GM19372 (cell line): ENCODE measurements around the gene CFAP58.

Source experiments
- ATAC-seq: cut with Tn5 transposase; IDR thresholded peaks from one replicate; pipeline ENCODE4 v1.9.1; 2021; ENCODE audit warnings: mild to moderate bottlenecking, low read depth, moderate library complexity; ENCODE audit not compliant: unreplicated experiment

The CFAP58 gene

GRCh38 chr10:104333728-104334373 is 19.8 kb upstream of the CFAP58 start:
- ATAC-seq = no peak

- ATAC-seq = no peak
These were observed 19.1 kb upstream of the CFAP58 start for GRCh38 chr10:104334561-104334960.

GRCh38 chr10:104334965-104335650 is 18.5 kb upstream of the CFAP58 start:
- ATAC-seq = no peak

- peak; percentile 3 for ATAC-seq
These were observed 16.7 kb upstream of the CFAP58 start for GRCh38 chr10:104336821-104337467.

- peak; percentile 44 for ATAC-seq
These were observed 16.1 kb upstream of the CFAP58 start for GRCh38 chr10:104337521-104337984.

DNA sequence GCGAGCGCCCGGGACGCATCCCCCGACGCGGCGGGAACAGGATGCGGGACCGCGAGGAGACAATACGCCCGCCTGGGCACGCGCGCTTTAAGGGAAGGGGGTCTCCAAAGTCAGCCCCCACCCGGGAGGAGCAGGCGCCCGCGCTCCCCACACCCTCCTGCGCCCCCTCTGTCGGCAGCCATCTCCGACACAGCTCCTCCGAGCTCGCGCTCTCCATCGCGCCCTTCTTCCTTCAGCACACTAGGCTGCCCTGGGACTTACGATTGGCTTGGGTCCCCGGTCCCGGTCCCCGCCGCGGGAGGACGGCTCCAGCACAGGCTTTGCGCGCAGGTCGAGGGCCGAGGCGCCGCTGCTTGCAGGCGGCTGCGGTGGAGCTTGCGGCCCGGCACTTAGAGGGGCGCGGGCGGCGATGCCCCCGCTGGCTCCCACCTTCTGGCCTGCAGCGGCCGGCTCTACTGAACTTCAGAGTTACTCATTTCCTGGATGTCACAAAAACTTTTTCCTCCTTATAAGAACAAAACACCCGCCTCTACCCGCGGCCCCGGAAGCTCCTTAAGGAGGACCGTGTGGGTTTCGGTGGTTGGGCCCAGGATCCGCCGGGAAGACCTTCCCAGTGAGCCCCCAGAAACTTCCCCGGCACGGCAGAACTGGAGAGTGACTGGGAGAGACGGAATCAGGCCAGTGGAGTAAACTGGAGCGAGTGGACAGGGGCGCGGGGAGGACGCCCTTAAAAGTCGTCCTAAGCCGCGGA is 15.5 kb upstream of the CFAP58 start, which contains the start of gene ITPRIP:
Gene ITPRIP (minus strand): TSS at position 481 of the 751 bp plus-strand sequence. CDS start 22,414 bp downstream, outside the sequence.
- ATAC-seq = peak; percentile 74

DNA sequence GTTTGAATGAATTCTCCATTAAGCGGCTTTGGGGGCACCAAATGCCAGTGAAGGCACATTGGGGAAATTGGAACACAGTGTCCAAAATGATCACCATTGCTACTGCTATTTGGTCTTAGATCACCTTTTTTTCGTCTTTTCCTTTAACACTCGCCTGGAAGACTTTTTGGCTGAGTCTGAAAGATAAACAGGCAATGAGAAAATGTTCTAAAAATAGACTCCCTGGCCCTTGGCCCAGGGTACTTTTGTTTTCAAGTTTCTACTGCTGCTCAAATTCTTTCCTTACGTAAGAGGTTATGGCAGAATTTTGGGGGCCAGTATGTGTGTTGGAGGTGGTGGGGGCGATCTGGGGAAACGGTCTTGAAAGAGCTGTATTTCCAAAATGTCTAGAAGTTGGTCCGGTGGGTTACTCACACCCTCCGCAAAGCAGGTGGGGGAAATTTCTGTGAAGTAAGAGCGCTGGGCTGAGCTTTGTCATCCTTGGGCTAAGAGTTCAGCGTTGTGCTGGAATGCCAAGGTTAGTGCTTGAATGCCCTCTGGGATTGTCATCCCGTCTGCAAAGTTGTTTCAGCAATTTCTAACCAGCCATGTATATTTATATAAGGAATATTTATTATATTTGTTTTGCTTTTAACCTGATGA is 14.0 kb upstream of the CFAP58 start:
- ATAC-seq = no peak

GRCh38 chr10:104340111-104340526 is 13.5 kb upstream of the CFAP58 start:
- no peak for ATAC-seq

DNA sequence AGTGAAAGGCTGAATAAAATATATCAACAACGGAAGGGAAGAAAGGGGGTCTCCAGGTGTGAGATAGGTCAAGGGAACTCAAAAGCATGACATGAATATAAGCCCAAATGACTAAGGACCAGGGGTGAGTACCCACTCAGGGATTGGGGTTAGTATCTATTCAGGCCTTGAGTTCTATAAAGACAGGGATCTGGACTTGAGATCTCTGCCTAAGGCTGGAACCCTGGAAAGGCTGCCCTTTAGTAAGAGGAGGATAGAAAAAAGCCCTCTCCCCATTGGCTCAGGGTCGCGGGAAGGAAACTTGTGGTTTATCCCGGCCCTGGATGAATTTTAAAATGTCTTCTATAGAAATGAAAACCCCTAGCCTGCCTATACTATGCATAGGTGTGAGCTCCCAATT is 13.0 kb upstream of the CFAP58 start:
- ATAC-seq = no peak

DNA sequence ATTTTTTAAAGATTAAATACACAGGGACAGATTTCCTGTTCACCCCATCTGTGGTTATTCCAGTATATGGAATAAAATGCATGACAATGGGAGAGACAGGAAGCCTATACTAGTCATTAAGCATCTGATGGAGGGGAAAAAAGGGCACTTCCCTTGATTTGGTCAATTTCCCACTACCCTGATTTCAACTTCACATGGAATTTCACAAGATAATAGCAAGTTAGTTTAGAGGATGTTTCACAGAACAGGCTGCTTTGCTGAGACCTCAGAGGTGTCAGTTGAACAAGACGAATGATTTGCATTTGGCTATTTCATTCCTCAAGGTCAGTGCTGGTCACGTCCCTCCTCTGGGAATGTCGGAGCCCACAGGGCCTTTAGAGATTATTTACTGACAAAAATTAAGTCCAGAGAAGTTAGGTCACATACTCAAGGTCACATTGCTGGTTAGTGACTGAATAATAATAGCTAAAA is 10.7 kb upstream of the CFAP58 start:
- ATAC-seq = no peak

GRCh38 chr10:104344219-104344618 is 9.4 kb upstream of the CFAP58 start:
- no peak for ATAC-seq

DNA sequence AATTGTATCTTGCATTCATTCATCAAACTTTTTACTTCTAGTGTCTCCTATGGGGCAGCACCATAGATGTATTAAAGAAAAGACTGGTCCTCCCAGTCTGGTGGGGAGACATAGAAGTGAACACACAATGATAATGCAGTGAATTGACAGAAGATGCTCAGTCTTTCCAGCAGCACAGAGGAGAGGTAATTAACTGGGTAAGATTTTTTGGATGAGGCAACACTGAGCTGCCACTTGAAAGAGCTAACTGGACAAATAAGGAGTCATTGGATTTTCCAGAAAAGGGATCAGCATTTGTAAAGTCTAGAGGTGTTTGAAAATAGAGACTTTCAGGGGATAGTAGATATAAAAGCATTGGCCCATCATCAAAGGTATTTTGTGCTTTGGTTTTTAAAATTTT is 8.1 kb upstream of the CFAP58 start:
- ATAC-seq = no peak

GRCh38 chr10:104345941-104346340 is 7.7 kb upstream of the CFAP58 start:
- no peak for ATAC-seq

- ATAC-seq = no peak
These were observed 6.2 kb upstream of the CFAP58 start for GRCh38 chr10:104347295-104348045.

DNA sequence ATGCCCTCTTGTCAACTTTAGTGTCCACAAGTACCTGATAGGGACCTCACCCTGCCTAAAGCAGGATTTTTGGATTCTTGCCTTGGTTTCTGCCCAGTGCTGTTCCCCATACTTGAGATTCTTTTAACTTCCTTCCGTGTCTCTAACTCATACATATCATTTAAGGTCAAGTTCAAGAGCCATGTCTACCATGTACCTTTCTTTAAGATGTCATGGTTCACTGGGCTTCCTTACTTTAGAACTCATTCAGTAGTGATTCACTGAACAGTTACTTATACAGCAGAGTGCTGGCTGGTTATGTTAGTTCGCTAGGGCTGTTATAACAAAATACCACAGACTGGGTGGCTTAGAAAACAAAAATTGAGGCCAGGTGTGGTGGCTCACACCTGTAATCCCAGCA is 5.0 kb upstream of the CFAP58 start:
- no peak for ATAC-seq

- ATAC-seq = peak; percentile 35
These were observed 4.0 kb upstream of the CFAP58 start for GRCh38 chr10:104349623-104350126.

GRCh38 chr10:104350127-104350635 is 3.5 kb upstream of the CFAP58 start:
- ATAC-seq = peak; percentile 44

- no peak for ATAC-seq
These were observed 2.5 kb upstream of the CFAP58 start for GRCh38 chr10:104351061-104351702.

DNA sequence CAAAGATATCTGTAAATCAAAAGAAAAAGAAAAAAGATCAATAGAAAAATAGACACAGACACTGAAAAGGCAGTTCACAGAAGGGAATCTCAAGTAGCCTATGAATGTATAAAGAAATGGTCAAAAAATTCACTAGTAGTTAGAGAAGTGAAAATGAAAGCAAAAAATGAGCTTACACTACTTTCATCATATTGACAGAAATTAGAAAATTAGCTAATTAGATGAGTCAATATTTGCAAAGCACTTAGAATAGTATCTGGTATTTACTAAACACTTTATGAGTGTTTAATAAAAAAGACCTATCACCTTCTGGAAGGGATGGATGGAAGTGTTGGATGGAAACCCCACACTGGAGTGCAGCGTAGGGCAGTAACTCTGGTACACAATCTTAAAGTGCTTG is 1.7 kb upstream of the CFAP58 start:
- ATAC-seq = no peak
